Lung (tissue), 12 donors: ENCODE results near the gene SZT2. TPM values are rescaled to one million over a fixed set of nuclear protein-coding genes. Genes with fewer than 3 reads are reported as not detected.

ENCODE experiments used
- ATAC-seq: fragments of 200-7000 bp; cut with Tn5 transposase; one replicate; pipeline ENCODE4 v1.9.1; 2020; ENCODE audit warnings: moderate number of reproducible peaks; ENCODE audit not compliant: insufficient read depth, low FRiP score
- DNase-seq, 3 donors: peaks; one replicate each; pipeline ENCODE4 v3.0.0-alpha.2; 2013 to 2017
- H3K27ac ChIP-seq, 2 donors: one replicate each; pipeline ENCODE4 v1.5.1; 2013; ENCODE audit warnings: mild to moderate bottlenecking in 2 of 2, moderate library complexity in 2 of 2, control low read depth in 1 of 2, inconsistent platforms in 1 of 2, low read depth in 1 of 2, low read length in 1 of 2
- H3K27me3 ChIP-seq, 3 donors: one replicate each; pipeline ENCODE4 v1.5.1; 2013; ENCODE audit warnings: low read length in 2 of 3; ENCODE audit not compliant: control insufficient read depth in 3 of 3, insufficient read depth in 3 of 3
- H3K36me3 ChIP-seq, 4 donors: one replicate each; pipeline ENCODE4 v1.5.1; 2013; ENCODE audit warnings: low read length in 4 of 4, mild to moderate bottlenecking in 1 of 4, moderate library complexity in 1 of 4; ENCODE audit not compliant: control insufficient read depth in 4 of 4, insufficient read depth in 4 of 4
- H3K4me1 ChIP-seq, 5 donors: one replicate each; pipeline ENCODE4 v1.5.1; 2013; ENCODE audit warnings: low read length in 5 of 5, mild to moderate bottlenecking in 2 of 5, moderate library complexity in 1 of 5; ENCODE audit not compliant: control insufficient read depth in 5 of 5, insufficient read depth in 5 of 5
- H3K4me3 ChIP-seq: one replicate; pipeline ENCODE4 v1.5.1; 2013; ENCODE audit warnings: mild to moderate bottlenecking, control low read depth, moderate library complexity
- H3K9ac ChIP-seq, 2 donors: one replicate each; pipeline ENCODE4 v1.5.1; 2013; ENCODE audit warnings: low read length in 2 of 2, control low read depth in 1 of 2; ENCODE audit not compliant: insufficient read depth in 1 of 2
- H3K9me3 ChIP-seq, 4 donors: one replicate each; pipeline ENCODE4 v1.5.1; 2013; ENCODE audit warnings: low read length in 3 of 4, mild to moderate bottlenecking in 1 of 4, moderate library complexity in 1 of 4; ENCODE audit not compliant: control insufficient read depth in 4 of 4, insufficient read depth in 3 of 4
- CTCF ChIP-seq: IDR thresholded peaks from 2 replicates; pipeline ENCODE4 v1.5.1; 2012; ENCODE audit warnings: mild to moderate bottlenecking; ENCODE audit errors: control extremely low read depth, extremely low read depth
- WGBS, 2 donors: extraction: QIAGEN DNeasy Blood & Tissue Kit; methylation state at CpG; one replicate each; pipeline ENCODE4 v1.1.7; 2013; 5-methylcytosine and 5-hydroxymethylcytosine counted together
- polyA plus RNA-seq, 2 donors: library from polyadenylated mRNA; stranded (reverse); fragments of 200-250 nt; gene quantifications; one replicate each; pipeline ENCODE4 v1.2.1, GENCODE V29; 2013
- total RNA-seq, 2 donors: library from RNA; depleted of rRNA in 1 of 2; stranded (reverse); fragments of >200 nt in 1 of 2; gene quantifications; one replicate each; pipeline ENCODE4 v1.2.1, GENCODE V29; 2014 to 2021
- donor health status: control.
- donor health status: control.
- donor health status: Bipolar disorder and iron deficiency.
- donor health status: healthy.
- donor health status: DM: yes; HTN: yes; CAD: no.

The SZT2 gene
- total and polyA plus RNA-seq, 4 donors, result 15.2 to 71.5 (median 40.2) TPM

- Histone ChIP-seq H3K9me3 (no peaks in the 10 kb centered on the region), H3K4me3 (no peak overlapping the region), H3K27me3 (no peaks in the 10 kb centered on the region), H3K9ac (no peak overlapping the region), H3K27ac (peak overlapping the region in 1 of 2 donors; percentile 58), H3K4me1 (peaks cover 0 to 5% (median 0%) of the 10 kb centered on the region in 5 donors), H3K36me3 (peaks cover 29 to 54% (median 40%) of the 10 kb centered on the region in 4 donors)
- ATAC-seq (no peak), DNase-seq (no peak)
- whole genome bisulfite sequencing, 2 donors, result 76 to 78% methylated on average over 5 of the region's 5 CpGs
- TF ChIP-seq CTCF, result no peak
These were observed 26.2 kb downstream of the SZT2 start for GRCh38 chr1:43415901-43416300.

- Histone ChIP-seq H3K9me3 (peaks cover 0 to 1% (median 0%) of the 10 kb centered on the region in 4 donors), H3K27ac (no peak overlapping the region), H3K27me3 (no peaks in the 10 kb centered on the region), H3K4me3 (no peak overlapping the region), H3K36me3 (peaks cover 36 to 68% (median 50%) of the 10 kb centered on the region in 4 donors), H3K4me1 (peaks cover 0 to 3% (median 0%) of the 10 kb centered on the region in 5 donors), H3K9ac (no peak overlapping the region)
- DNase-seq (no peak), ATAC-seq (no peak)
- WGBS, 2 donors, result 85 to 95% methylated on average over 4 of the region's 4 CpGs
- no peak for TF ChIP-seq CTCF
These were observed 29.2 kb downstream of the SZT2 start for GRCh38 chr1:43418858-43419257.

- no peak for TF ChIP-seq CTCF
- H3K9ac ChIP-seq, result no peak overlapping the region
- H3K4me3 ChIP-seq, result no peak overlapping the region
- H3K9me3 ChIP-seq, result peaks cover 0 to 1% (median 0%) of the 10 kb centered on the region in 4 donors
- H3K27ac ChIP-seq, result no peak overlapping the region
- ATAC-seq (no peak), DNase-seq (no peak)
- H3K27me3 ChIP-seq, result no peaks in the 10 kb centered on the region
- WGBS, 2 donors, result 96 to 97% methylated on average over 13 of the region's 13 CpGs
- H3K4me1 ChIP-seq, result peaks cover 0 to 3% (median 0%) of the 10 kb centered on the region in 5 donors
- H3K36me3 ChIP-seq, result peaks cover 36 to 76% (median 54%) of the 10 kb centered on the region in 4 donors
These were observed 30.1 kb downstream of the SZT2 start for GRCh38 chr1:43419627-43420425.
